Measurements from ENCODE around the gene NFILZ.

DNA sequence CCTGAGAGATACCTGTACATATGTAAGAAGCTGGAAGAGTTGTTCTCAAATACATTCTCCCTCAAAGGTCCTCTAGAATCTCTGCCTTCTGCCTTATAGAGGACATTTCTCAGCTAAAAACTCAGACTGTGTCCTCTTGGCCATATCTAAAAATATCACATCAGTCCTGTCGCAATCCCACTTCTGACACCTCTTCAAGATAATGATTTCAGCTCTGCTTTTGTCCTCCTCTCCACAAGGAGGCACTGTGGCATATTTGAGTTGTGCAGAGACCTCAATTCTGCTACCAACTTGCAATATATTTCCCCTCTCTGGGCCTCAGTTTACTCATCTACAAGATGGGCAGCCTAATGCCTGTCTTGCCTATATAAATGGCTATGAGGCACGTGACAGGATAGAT lies 36.5 kb upstream of the NFILZ start:
- TF ChIP-seq CTCF (conservative IDR thresholded peaks at IDR 0.05) = no peak
- TF ChIP-seq ZFX (IDR thresholded peaks at IDR 0.05) = no peak

Data from C4-2B (cell line).